Measurements from ENCODE around the gene POGZ.

DNA sequence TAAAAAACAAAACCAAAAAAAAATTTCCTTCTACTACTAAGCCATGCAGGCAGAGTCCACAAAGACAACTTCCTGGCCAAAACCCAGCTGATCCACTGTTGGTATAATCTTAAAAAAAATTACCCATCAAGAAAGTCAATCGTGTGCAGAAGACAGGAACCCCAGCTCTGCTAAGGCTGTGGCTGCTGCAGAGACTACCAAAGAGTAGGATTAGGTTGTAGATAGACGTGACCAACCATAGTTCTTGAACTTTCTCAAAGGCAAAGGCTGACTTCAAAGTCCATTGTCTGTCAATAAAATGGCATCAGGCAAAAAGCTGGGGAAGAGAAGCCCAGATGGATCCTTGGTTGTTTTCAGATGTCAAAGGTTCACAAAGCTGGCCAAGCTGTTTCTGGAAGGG is 56.5 kb downstream of the POGZ start:
- TF ChIP-seq, protein P1, sequence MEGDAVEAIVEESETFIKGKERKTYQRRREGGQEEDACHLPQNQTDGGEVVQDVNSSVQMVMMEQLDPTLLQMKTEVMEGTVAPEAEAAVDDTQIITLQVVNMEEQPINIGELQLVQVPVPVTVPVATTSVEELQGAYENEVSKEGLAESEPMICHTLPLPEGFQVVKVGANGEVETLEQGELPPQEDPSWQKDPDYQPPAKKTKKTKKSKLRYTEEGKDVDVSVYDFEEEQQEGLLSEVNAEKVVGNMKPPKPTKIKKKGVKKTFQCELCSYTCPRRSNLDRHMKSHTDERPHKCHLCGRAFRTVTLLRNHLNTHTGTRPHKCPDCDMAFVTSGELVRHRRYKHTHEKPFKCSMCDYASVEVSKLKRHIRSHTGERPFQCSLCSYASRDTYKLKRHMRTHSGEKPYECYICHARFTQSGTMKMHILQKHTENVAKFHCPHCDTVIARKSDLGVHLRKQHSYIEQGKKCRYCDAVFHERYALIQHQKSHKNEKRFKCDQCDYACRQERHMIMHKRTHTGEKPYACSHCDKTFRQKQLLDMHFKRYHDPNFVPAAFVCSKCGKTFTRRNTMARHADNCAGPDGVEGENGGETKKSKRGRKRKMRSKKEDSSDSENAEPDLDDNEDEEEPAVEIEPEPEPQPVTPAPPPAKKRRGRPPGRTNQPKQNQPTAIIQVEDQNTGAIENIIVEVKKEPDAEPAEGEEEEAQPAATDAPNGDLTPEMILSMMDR (conservative IDR thresholded peaks at IDR 0.05 in 1 of 2, IDR thresholded peaks at IDR 0.05 in 1 of 2; ENCODE audit: extremely low read depth in 1 of 2, insufficient read depth in 1 of 2, low read depth in 1 of 2, low read length in 2 of 2) = no peak
- TF ChIP-seq EZH2 (IDR thresholded peaks at IDR 0.05; ENCODE audit: borderline replicate concordance, low read length) = no peak
